Caki2 (cell line): ENCODE results near the gene GSG1L2. TPM values are rescaled to one million over a fixed set of nuclear protein-coding genes. Genes with fewer than 3 reads are reported as not detected.
A peak's percentile ranks its signal among the peaks of the same experiment; 100 is the strongest.

Experiments
- DNase-seq: peaks from one replicate; pipeline ENCODE4 v3.0.0-alpha.2; 2015; ENCODE audit warnings: low read depth
- in situ Hi-C: cut with HindIII; loops from 2 replicates; pipeline ENCODE4 v1.10.0; 2016; ENCODE audit warnings: low sequenced_read_pairs, low pct_unique_long_range_greater_than_20kb, mixed read lengths
- total RNA-seq: library from RNA; depleted of rRNA; stranded (reverse); fragments of >200 nt; shearing (Covaris generic); gene quantifications from 2 replicates; pipeline ENCODE4 v1.2.3, GENCODE V29; 2014; ENCODE audit warnings: low replicate concordance; rRNA removed

Gene GSG1L2
- not detected in 2 replicates for total RNA-seq

DNA sequence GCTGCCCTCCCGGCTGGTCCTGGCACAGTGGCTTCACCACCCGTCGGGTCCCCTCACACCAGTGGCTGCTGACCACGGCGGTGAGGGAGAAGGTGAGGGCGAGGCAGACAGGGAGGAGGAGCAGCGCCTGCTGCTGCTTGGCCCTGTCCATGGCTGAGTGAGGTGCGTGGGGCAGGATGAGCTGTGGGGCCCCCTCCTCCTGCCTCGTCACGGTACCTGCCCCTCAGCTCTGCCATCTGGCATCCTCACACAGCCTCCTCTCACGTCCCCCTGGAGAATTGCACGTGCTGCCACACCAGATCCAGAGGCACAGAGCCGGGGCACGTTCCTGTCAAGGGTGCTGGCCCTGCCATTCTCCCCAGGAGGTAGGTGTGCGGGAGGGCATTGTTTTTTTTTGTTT, at the start of gene GSG1L2:
TSS of gene GSG1L2 (minus strand) at position 159 of the 400 bp plus-strand sequence. CDS start at position 151, 8 bp downstream.
- DNase-seq = no peak
- in situ Hi-C loops = no loop called here

DNA sequence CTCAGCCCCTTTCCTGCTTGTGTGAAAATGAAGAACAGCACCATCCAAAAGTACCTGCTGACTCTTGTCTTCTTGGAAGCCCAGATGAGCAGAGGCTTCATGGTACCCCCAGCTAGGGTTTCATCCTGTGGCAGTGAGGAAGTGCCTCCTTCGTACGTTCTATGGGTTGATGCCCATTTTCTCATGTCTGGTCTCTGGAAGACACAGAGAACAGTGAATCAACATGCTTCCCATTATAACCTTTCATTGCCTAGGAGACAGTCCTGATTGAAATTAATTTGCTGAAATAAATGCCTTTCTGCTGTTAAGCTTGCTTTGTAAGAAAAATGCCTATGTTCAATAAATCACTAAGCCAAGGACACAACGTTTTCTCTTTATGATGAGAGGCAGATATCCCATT, 46.7 kb upstream of the GSG1L2 start:
- in situ Hi-C loops = no loop called here

DNA sequence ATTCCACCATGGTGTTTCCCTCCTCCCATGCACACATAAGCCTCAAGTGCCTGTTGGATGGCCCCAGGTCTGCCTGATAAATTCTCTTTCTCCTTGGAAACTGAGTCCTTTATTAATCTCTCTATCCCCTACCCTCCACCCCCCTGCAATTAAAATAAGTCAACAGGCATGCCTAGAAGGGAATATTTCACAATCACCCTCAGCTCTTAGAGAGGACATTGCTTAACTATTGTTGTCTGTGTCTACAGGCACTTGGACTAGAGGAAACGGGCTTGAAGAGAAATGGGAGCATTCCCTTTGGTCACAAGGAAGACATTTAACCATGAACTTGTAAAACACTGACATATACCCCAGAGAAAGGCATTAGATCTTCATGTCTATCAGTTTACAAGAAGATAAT, 43.7 kb upstream of the GSG1L2 start:
- in situ Hi-C loops = no loop called here
- no peak for DNase-seq

More for the DNA sequence above, 46.7 kb upstream of the GSG1L2 start:
- DNase-seq = no peak

DNA sequence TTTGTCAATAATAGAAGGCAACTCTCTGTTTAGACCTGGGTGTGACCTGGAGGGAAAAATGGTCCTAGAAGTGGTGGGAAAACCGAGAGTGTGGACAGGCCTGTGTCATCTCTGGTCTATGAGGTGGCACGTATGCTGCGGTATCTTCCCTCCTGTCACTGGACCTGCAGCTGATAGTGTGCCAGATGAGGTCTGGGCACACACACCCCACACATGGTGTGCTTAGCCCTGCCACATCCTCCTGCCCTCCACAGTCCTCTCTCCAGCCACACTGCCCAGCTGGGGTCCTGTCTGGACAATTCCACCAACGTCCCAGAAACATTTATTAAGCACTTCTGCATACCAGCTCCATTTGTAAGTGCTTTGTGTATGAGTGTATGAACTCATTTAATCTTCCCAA, 41.1 kb upstream of the GSG1L2 start:
- in situ Hi-C loops = no loop called here
- DNase-seq = no peak

DNA sequence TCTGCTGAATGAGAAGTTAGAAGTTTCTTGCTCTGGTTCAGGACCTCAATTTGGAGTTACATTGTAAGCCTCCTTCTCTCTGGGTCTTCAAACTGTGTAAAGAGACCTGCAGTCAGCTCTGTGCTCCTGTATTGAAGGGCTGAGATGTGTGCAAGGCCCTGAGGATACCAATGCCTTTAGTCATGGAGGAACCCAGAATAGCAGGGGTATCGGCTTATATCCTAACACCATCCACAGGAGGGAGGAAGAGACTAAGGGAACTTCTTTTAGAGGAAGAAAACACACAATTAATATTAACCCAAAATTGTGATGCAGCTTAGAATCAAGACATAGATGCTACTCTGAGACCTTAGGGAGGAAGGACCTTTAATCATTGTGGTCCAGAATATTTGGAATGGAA, 40.3 kb upstream of the GSG1L2 start:
- no peak for DNase-seq
- in situ Hi-C loops = no loop called here

DNA sequence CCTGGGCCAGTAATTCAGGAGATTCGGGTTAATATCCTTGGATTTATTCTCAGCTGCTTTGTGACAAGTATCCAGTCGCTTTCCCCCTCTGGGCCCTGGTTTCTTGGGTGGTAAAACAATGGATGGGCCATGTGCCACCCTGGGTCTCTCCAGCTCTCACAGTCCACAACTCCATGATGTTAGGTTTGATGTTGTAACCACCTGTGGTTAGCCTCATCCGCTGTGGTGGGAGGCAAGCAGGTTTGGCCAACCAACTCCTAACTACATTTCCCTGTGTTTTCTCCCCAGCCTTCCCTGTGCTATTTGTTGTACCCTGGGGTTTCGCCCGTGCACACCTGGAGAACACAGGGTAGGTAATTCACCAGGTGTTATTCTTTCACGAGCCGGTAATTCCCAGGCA, 39.0 kb upstream of the GSG1L2 start:
- DNase-seq = no peak
- in situ Hi-C loops = no loop called here

DNA sequence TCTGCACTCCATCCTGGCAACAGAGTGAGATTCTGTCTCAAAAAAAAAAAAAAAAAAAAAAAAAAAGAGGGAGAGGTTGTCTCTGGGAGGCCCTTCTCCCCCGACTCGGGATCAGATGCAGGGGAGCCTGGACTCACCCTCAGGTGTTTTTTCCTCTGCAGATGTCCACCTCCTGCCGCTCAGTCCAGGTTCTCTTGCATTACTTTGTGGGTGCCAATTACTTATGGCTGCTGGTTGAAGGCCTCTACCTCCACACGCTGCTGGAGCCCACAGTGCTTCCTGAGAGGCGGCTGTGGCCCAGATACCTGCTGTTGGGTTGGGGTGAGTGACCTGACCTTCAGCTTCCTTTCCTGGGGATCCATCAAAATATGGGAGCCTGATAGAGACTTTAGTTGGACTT, 37.9 kb upstream of the GSG1L2 start:
- in situ Hi-C loops = no loop called here
- DNase-seq = no peak

DNA sequence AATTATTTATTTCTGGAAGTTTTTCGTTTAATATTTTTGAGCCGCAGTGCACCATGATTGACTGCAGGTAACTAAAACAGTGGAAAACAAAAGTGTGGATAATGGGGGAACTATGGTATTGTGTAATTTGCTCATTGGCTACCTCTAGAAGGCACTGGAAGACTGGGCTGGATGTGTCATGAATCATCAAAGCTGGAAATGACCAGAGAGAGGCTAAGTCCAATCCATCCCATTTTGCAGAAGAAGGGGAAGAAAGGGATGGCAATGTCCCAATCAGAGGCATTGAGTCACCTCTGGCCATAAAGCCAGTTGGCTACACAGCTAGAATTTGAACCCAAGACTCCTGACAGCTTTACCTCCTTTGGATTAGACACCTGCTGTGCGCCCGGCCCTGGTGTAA, 33.2 kb upstream of the GSG1L2 start:
- DNase-seq = no peak
- in situ Hi-C loops = no loop called here

DNA sequence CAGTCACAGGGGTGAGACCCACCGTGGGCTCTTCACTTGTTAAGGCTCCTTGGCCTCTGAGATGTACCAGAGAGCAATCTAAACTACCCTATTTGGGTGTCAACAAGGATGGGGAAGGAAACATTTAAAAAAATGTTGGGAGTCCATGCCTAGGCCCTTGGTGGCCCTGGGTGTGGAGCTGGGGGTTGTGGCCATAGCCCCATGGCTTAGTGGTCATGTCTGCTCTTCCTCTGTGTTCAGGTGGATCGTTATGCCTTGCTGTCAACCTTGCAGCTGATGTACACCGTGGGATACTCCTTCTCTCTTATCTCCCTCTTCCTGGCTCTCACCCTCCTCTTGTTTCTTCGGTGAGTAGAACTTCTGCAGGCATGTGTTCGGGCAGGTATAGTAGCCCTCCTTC, 32.4 kb upstream of the GSG1L2 start:
- in situ Hi-C loops = no loop called here
- no peak for DNase-seq

GRCh38 chr17:9850151-9850550, 28.3 kb upstream of the GSG1L2 start:
- in situ Hi-C loops = no loop called here
- DNase-seq = no peak

- in situ Hi-C loops = no loop called here
- no peak for DNase-seq
Measured at GRCh38 chr17:9845306-9845705, 23.4 kb upstream of the GSG1L2 start.

- in situ Hi-C loops = no loop called here
- no peak for DNase-seq
Measured at GRCh38 chr17:9844153-9844552, 22.3 kb upstream of the GSG1L2 start.

- DNase-seq = no peak
- in situ Hi-C loops = no loop called here
Measured at GRCh38 chr17:9843152-9844010, 21.5 kb upstream of the GSG1L2 start.

DNA sequence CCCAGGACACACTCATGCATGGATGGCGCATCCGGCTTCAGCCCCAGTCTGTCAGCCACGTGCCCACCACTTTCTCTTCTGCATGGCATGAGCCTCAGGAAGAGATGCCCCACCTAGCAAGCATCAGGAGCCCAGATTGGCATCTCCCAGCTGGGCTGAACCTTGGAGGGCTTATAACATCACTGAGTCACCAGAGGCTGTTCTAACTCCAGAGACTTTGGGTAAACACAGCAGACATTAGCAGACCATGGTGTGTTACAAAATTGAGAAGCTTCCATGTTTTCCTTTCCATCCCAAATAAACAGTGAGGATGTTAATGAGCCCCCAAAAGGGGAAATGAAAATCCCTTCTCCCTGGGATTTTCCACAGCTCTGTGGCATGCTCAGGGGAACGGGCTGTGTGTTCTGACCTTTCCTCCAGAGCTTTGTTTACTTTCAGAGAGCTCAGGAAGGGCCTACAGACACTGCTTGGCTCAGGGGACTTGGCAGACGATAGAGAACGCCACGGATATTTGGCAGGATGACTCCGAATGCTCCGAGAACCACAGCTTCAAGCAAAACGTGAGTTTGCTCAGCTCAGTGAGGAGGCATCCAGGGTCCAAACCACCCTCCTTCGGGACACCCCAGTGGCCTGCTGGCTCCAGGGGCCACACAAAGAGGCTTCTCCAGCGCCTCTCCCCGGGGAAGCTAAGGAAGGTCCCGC, 20.3 kb upstream of the GSG1L2 start:
- in situ Hi-C loops = no loop called here
- DNase-seq = peak; percentile 72

DNA sequence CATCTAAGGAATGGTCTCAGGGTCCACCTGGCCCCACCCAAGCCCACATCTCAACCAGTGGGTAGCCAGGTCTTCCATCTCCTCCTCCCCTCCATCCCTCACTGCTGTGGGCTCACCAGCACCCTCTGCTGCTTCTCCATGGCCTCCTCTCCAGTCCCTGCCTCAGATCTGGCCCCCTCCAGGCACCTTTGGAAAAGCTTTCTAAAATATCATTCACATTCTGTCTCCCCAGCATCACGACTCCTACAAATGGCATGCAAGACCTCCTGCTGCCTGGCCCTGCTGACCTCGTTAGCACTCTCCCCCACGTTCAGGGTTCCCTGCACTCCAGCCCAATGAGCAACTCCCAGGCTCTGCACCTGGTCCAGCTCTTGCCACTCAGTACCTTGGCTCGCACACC, 17.6 kb upstream of the GSG1L2 start:
- DNase-seq = peak; percentile 47
- in situ Hi-C loops = no loop called here

DNA sequence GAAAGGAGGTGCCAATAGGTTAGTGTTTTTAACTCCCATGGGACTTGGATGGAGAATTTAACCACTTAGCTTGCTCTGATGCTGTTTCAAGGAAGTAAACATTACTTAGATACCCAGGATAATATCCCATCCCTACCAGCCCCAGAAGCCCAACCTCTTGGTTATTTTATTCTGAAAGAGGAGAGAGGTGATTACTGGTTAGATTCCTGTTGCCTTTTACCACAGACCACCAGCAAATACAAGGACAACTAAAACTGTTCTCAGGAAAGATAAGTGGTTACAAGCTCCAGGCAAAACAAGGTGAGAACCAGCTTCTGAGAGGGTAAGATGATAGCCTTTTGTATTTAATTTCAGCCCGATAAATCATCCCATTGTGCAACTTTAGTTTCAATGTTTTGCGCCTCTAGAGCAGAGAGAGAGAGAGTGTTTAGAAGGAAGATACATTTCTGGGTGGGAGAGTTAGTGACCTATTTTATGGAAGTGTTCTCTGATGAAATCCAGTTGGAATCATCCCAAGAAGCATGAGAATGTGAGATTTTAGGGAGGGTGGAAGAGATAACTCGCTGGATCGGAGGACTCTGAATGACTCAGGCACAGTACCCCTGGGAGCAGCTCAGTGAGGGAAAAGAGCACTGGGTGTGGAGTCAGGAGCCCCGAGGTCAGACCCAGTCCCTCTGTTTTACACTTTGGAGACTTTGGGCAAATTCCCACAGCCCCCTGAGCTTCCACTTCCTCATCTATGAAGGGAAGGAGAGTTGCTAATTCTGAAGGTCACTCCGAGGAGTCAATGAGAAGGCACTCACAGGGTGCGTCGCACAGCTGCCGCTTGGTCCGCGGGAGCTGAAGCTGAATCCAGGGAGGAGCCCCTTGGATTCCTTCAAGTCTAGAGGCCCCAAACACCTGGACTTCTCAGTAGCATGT, 15.9 kb upstream of the GSG1L2 start:
- in situ Hi-C loops = no loop called here
- peak; percentile 56 for DNase-seq

GRCh38 chr17:9833922-9834321, 12.0 kb upstream of the GSG1L2 start:
- DNase-seq = no peak
- in situ Hi-C loops = no loop called here

GRCh38 chr17:9830711-9831110, 8.8 kb upstream of the GSG1L2 start:
- in situ Hi-C loops = no loop called here
- no peak for DNase-seq

GRCh38 chr17:9829343-9829742, 7.5 kb upstream of the GSG1L2 start:
- DNase-seq = no peak
- in situ Hi-C loops = no loop called here
